ENCODE results near the gene FOXP1.

DNA sequence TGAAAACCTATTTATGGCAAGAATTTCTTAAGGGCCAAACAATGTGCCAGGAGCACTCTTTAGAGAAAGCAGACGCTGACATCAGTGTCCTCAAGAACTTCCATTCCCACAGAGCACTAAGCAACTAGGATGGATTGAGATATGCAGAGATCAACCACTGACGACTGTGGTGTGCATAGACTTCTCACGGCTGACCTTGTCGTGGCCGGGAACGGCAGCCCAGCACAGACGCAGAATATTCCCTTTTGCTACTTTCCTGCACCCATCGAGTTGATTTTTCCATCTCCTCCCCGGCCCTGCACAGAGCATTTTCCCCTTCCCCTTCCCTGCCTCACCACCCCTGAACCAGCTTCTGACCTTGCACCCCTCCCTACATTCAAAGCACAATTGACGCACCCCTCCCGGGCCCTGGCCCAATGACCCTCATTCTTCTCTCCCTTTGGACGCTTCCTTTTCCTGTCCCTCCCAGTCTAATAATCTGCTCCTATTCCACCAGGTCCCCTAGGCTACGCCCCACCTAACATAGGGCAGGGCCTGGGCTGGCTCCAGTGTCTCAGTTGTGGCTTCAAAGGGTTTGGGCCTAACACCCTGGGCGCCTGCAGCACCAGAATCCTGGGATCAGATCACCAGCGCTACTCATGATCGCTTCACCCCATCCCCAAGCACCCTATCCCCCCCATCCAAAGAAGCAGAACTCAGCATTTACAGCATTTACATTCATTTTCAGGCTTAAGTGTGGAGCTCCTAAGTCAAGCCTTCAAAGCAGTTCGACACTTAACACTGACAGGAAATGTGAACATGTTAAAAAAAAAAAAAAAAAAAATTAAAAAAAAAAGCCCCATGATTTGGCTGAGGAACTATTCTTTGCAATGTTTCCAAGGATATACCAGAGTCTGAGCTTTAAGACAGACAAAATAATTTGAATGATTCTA is 151.2 kb downstream of the FOXP1 start:
- TF ChIP-seq EZH2 (IDR thresholded peaks at IDR 0.05; ENCODE audit: insufficient read depth, poor library complexity, severe bottlenecking), result no peak
- no peak for TF ChIP-seq EZH2phosphoT487 (IDR thresholded peaks at IDR 0.05; ENCODE audit: insufficient read depth, low read depth)
